IMR-90 (cell line): Measurements from ENCODE around the gene NEURL2. TPM values are rescaled to one million over a fixed set of nuclear protein-coding genes. Genes with fewer than 3 reads are reported as not detected.

Experiments
- ATAC-seq: fragments of 200-7000 bp; cut with Tn5 transposase; 2 replicates; pipeline ENCODE4 v1.9.1; 2020; ENCODE audit warnings: low read depth, mild to moderate bottlenecking, moderate library complexity
- BruUV-seq: library from RNA; stranded (reverse); fragments of 400-500 nt; replicated peaks from 2 replicates; lab custom pipeline; 2021; lab: Mats Ljungman, UMichigan
- CTCF ChIA-PET: fragments of 300-600 bp; formaldehyde crosslinking; extraction: SDS; loops from one replicate; lab custom pipeline; 2021; ENCODE audit warnings: antibody characterized with exemption; lab: Yijun Ruan, JAX
- POLR2A ChIA-PET: fragments of 300-600 bp; sonication (Branson Sonifier 250); formaldehyde crosslinking; loops from one replicate; lab custom pipeline; 2022; ENCODE audit warnings: antibody characterized with exemption; ENCODE audit not compliant: unreplicated experiment; lab: Charles Lee
- DNase-seq: peaks from one replicate; pipeline ENCODE4 v3.0.0; 2013
- H2AFZ ChIP-seq: replicated peaks from 2 replicates; pipeline ENCODE3; 2013; ENCODE audit warnings: low read length, mild to moderate bottlenecking; ENCODE audit not compliant: poor library complexity
- H2AK5ac ChIP-seq: 2 replicates; pipeline ENCODE4 v1.6.1; 2013; ENCODE audit warnings: low read depth, low read length, inconsistent platforms
- H2AK9ac ChIP-seq: replicated peaks from 2 replicates; pipeline ENCODE3; 2013; ENCODE audit warnings: mild to moderate bottlenecking, low read depth, low read length, moderate library complexity; ENCODE audit not compliant: poor library complexity
- H2BK120ac ChIP-seq: 2 replicates; pipeline ENCODE4 v1.6.1; 2013; ENCODE audit warnings: low read depth, low read length, inconsistent platforms
- H2BK15ac ChIP-seq: 3 replicates; pipeline ENCODE4 v1.6.1; 2013; ENCODE audit warnings: low read depth, low read length, inconsistent platforms
- H2BK20ac ChIP-seq: 2 replicates; pipeline ENCODE4 v1.6.1; 2013; ENCODE audit warnings: low read depth, mild to moderate bottlenecking, inconsistent platforms, low read length, moderate library complexity
- H2BK5ac ChIP-seq: 2 replicates; pipeline ENCODE4 v1.6.1; 2013; ENCODE audit warnings: mild to moderate bottlenecking, low read depth, low read length, inconsistent platforms; ENCODE audit not compliant: poor library complexity, severe bottlenecking
- H3K14ac ChIP-seq: replicated peaks from 2 replicates; pipeline ENCODE4 v1.6.1; 2013; ENCODE audit warnings: low read depth, low read length, inconsistent platforms
- H3K18ac ChIP-seq: 2 replicates; pipeline ENCODE4 v1.6.1; 2013; ENCODE audit warnings: low read depth, low read length, control low read depth
- H3K23ac ChIP-seq: 2 replicates; pipeline ENCODE4 v1.6.1; 2013; ENCODE audit warnings: low read depth, low read length, inconsistent platforms
- H3K27ac ChIP-seq: 2 replicates; pipeline ENCODE4 v1.5.1; 2013; ENCODE audit warnings: mild to moderate bottlenecking, control low read depth, low read length; ENCODE audit not compliant: insufficient read depth
- H3K27me3 ChIP-seq: 2 replicates; pipeline ENCODE4 v1.6.1; 2013; ENCODE audit warnings: low read length; ENCODE audit not compliant: control insufficient read depth, insufficient read depth
- H3K36me3 ChIP-seq: 2 replicates; pipeline ENCODE4 v1.6.1; 2013; ENCODE audit warnings: low read length, mixed read lengths; ENCODE audit not compliant: control insufficient read depth, insufficient read depth
- H3K4ac ChIP-seq: 2 replicates; pipeline ENCODE4 v1.6.1; 2013; ENCODE audit warnings: low read depth, low read length, inconsistent platforms
- H3K4me1 ChIP-seq: 2 replicates; pipeline ENCODE4 v1.6.1; 2013; ENCODE audit warnings: low read length, mixed read lengths; ENCODE audit not compliant: control insufficient read depth, insufficient read depth
- H3K4me2 ChIP-seq: 2 replicates; pipeline ENCODE4 v1.6.1; 2013; ENCODE audit warnings: low read depth, mild to moderate bottlenecking, control low read depth, low read length, moderate library complexity
- H3K4me3 ChIP-seq: 2 replicates; pipeline ENCODE4 v1.5.1; 2013; ENCODE audit warnings: low read depth, mild to moderate bottlenecking, control low read depth, low read length, moderate library complexity; ENCODE audit not compliant: insufficient read depth
- H3K56ac ChIP-seq: 2 replicates; pipeline ENCODE4 v1.6.1; 2013; ENCODE audit warnings: low read length, inconsistent platforms; ENCODE audit not compliant: insufficient read depth; ENCODE audit errors: extremely low read depth
- H3K79me1 ChIP-seq, 2 experiments: 2 replicates each; pipeline ENCODE4 v1.6.1; 2013; ENCODE audit warnings: low read length in 2 of 2, inconsistent platforms in 1 of 2, low read depth in 1 of 2
- H3K9ac ChIP-seq: 2 replicates; pipeline ENCODE4 v1.6.1; 2013; ENCODE audit warnings: low read depth, low read length, control low read depth
- H3K9me1 ChIP-seq: 2 replicates; pipeline ENCODE4 v1.6.1; 2013; ENCODE audit warnings: low read length, inconsistent platforms; ENCODE audit not compliant: insufficient read depth
- H3K9me3 ChIP-seq: 2 replicates; pipeline ENCODE4 v1.6.1; 2013; ENCODE audit warnings: low read length; ENCODE audit not compliant: control insufficient read depth, insufficient read depth
- H4K20me1 ChIP-seq: 2 replicates; pipeline ENCODE4 v1.6.1; 2013; ENCODE audit warnings: low read length, inconsistent platforms; ENCODE audit not compliant: insufficient read depth
- H4K5ac ChIP-seq: 2 replicates; pipeline ENCODE4 v1.6.1; 2013; ENCODE audit warnings: mild to moderate bottlenecking, low read depth, low read length, control low read depth
- H4K8ac ChIP-seq, 2 experiments: 2 replicates each; pipeline ENCODE4 v1.6.1; 2013; ENCODE audit warnings: low read depth in 2 of 2, low read length in 2 of 2, control low read depth in 1 of 2, inconsistent platforms in 1 of 2
- H4K91ac ChIP-seq: 2 replicates; pipeline ENCODE4 v1.6.1; 2013; ENCODE audit warnings: low read depth, low read length, inconsistent platforms; ENCODE audit not compliant: insufficient read depth
- BHLHE40 ChIP-seq: fragments of 150-350 bp; IDR thresholded peaks from 2 replicates; pipeline ENCODE4 v1.6.1; 2016; ENCODE audit warnings: mild to moderate bottlenecking, low read depth, low read length
- MAZ ChIP-seq: IDR thresholded peaks from 2 replicates; pipeline ENCODE4 v1.6.1; 2012; ENCODE audit warnings: low read depth, mild to moderate bottlenecking, low read length, improper control_type of control experiment, moderate library complexity, borderline replicate concordance
- MXI1 ChIP-seq: IDR thresholded peaks from 2 replicates; pipeline ENCODE4 v1.6.1; 2012; ENCODE audit warnings: low read depth, mild to moderate bottlenecking, low read length, moderate library complexity, borderline replicate concordance
- RCOR1 ChIP-seq: IDR thresholded peaks from 2 replicates; pipeline ENCODE4 v1.6.1; 2012; ENCODE audit warnings: mild to moderate bottlenecking, low read length, improper control_type of control experiment; ENCODE audit not compliant: insufficient replicate concordance
- RFX5 ChIP-seq: IDR thresholded peaks from 2 replicates; pipeline ENCODE4 v1.8.0; 2012; ENCODE audit warnings: low read depth, mild to moderate bottlenecking, low read length, moderate library complexity
- SMC3 ChIP-seq: fragments of 150-350 bp; IDR thresholded peaks from 2 replicates; pipeline ENCODE4 v1.6.1; 2016; ENCODE audit warnings: low read depth, mild to moderate bottlenecking, antibody characterized with exemption, low read length, moderate library complexity
- WGBS, 2 experiments: methylation state at CpG; one replicate each; pipeline versions ENCODE4 v1.1.5 to v1.1.7; 2013; ENCODE audit warnings: missing lambda C conversion rate in 2 of 2; ENCODE audit not compliant: insufficient read length in 1 of 2; ENCODE audit errors: extremely low coverage in 2 of 2; 5-methylcytosine and 5-hydroxymethylcytosine counted together
- dilution Hi-C: fragments of 300-500 bp; cut with HindIII; formaldehyde crosslinking; loops from one replicate; pipeline ENCODE4 v1.14.3; 2018; ENCODE audit warnings: low sequenced_read_pairs; ENCODE audit not compliant: unreplicated experiment
- in situ Hi-C: fragments of 300-500 bp; cut with MboI; formaldehyde crosslinking; loops from 3 replicates; pipeline ENCODE4 v1.14.3; 2019; ENCODE audit warnings: low sequenced_read_pairs, inconsistent platforms, mixed read lengths
- intact Hi-C: fragments of 100-400 bp; cut with micrococcal nuclease; formaldehyde crosslinking; loops from 2 replicates; pipeline ENCODE4 v1.10.0; 2022
- polyA plus RNA-seq, 3 experiments: library from polyadenylated mRNA; depleted of rRNA; stranded (reverse); fragments of >200 nt; gene quantifications; 2 replicates each; pipeline ENCODE4 v1.2.3, GENCODE V29; 2012; ENCODE audit warnings: low replicate concordance in 1 of 3
- total RNA-seq: library from RNA; depleted of rRNA; stranded (reverse); fragments of >200 nt; gene quantifications from 2 replicates; pipeline ENCODE4 v1.2.3, GENCODE V29; 2012
- TF ChIP-seq, protein P1 (sequence below): conservative IDR thresholded peaks from 2 replicates; pipeline ENCODE4 v1.5.1; 2012; ENCODE audit warnings: mild to moderate bottlenecking, low read depth, low read length, improper control_type of control experiment

NEURL2 gene
- total and polyA plus RNA-seq, 2 of the 4 experiments (the other 2 are of a cell fraction): 1.1 to 2.5 TPM

- peak; percentile 75 for DNase-seq
- intact Hi-C loops: no loop called here
These were observed 26.8 kb upstream of the NEURL2 start for GRCh38 chr20:45917790-45918141.

More at GRCh38 chr20:45917790-45918141, 26.8 kb upstream of the NEURL2 start:
- no peak overlapping the region for H2BK120ac ChIP-seq
- TF ChIP-seq RFX5 (no peak), MAZ (no peak), BHLHE40 (no peak), RCOR1 (no peak), MXI1 (no peak), SMC3 (no peak)
- TF ChIP-seq, protein P1, sequence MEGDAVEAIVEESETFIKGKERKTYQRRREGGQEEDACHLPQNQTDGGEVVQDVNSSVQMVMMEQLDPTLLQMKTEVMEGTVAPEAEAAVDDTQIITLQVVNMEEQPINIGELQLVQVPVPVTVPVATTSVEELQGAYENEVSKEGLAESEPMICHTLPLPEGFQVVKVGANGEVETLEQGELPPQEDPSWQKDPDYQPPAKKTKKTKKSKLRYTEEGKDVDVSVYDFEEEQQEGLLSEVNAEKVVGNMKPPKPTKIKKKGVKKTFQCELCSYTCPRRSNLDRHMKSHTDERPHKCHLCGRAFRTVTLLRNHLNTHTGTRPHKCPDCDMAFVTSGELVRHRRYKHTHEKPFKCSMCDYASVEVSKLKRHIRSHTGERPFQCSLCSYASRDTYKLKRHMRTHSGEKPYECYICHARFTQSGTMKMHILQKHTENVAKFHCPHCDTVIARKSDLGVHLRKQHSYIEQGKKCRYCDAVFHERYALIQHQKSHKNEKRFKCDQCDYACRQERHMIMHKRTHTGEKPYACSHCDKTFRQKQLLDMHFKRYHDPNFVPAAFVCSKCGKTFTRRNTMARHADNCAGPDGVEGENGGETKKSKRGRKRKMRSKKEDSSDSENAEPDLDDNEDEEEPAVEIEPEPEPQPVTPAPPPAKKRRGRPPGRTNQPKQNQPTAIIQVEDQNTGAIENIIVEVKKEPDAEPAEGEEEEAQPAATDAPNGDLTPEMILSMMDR: no peak
- H4K91ac ChIP-seq: no peak overlapping the region
- H3K4me3 ChIP-seq: no peak overlapping the region
- no peaks in the 10 kb centered on the region for H3K27me3 ChIP-seq
- in situ Hi-C loops (loop anchor here (25.0 kb wide), 1 partner anchor 580 kb away; the partner anchor contains the start of gene SDC4), dilution Hi-C loops (no loop called here)
- H3K9me3 ChIP-seq: no peaks in the 10 kb centered on the region
- no peaks in the 10 kb centered on the region; the same call in 1 of the 2 replicates for H3K9me1 ChIP-seq
- no TSS peak for BruUV-seq
- H3K4ac ChIP-seq: peak overlapping the region; percentile 24
- ChIA-PET POLR2A (no interaction called here), CTCF (no interaction called here)
- H3K36me3 ChIP-seq: no peaks in the 10 kb centered on the region
- no peaks in the 10 kb centered on the region for H4K20me1 ChIP-seq
- no peak overlapping the region for H3K4me2 ChIP-seq
- H3K79me1 ChIP-seq: no peaks in the 10 kb centered on the region
- H4K8ac ChIP-seq: peak overlapping the region; percentile 37 to 42; a peak in 3 of 4 replicates
- no CpG with 5 or more reads among the region's 5 CpGs for WGBS, 2 experiments
- H2BK5ac ChIP-seq: no peak overlapping the region
- no peak overlapping the region for H3K9ac ChIP-seq
- no peak overlapping the region for H2AK9ac ChIP-seq
- peak overlapping the region; percentile 35 for H2AFZ ChIP-seq
- H3K56ac ChIP-seq: no peak overlapping the region; the same call in 1 of the 2 replicates
- peak overlapping the region; percentile 46; the same call in 1 of the 2 replicates for H3K18ac ChIP-seq
- H2BK15ac ChIP-seq: no peak overlapping the region; the same call in 2 of the 3 replicates
- H2BK20ac ChIP-seq: no peak overlapping the region
- peaks cover 27% of the 10 kb centered on the region for H3K4me1 ChIP-seq
- no peak for ATAC-seq
- H2AK5ac ChIP-seq: peak overlapping the region; percentile 70; the same call in 1 of the 2 replicates
- H3K14ac ChIP-seq: 0 out of 2 replicates have a peak overlapping the region, but pooled peaks have one; percentile 16
- H3K23ac ChIP-seq: 0 out of 2 replicates have a peak overlapping the region, but pooled peaks have one; percentile 13
- H4K5ac ChIP-seq: peak overlapping the region; percentile 57
- peak overlapping the region; percentile 89; the same call in 1 of the 2 replicates for H3K27ac ChIP-seq
